PFSK-1 (cell line): Measurements from ENCODE around the gene UGT1A7.

ENCODE experiments used
- POLR2AphosphoS5 ChIP-seq: IDR thresholded peaks from 2 replicates; pipeline ENCODE4 v1.6.1; 2012; ENCODE audit warnings: low read depth, mild to moderate bottlenecking, control low read depth, low read length, moderate library complexity
- TF ChIP-seq, protein P1 (sequence below), 2 experiments: IDR thresholded peaks; 2 replicates each; pipeline versions ENCODE4 v1.6.1 to v1.8.0; 2011 to 2012; ENCODE audit warnings: low read depth in 2 of 2, low read length in 2 of 2, control low read depth in 1 of 2, inconsistent platforms in 1 of 2, mild to moderate bottlenecking in 1 of 2, moderate library complexity in 1 of 2; ENCODE audit not compliant: insufficient read depth in 1 of 2

DNA sequence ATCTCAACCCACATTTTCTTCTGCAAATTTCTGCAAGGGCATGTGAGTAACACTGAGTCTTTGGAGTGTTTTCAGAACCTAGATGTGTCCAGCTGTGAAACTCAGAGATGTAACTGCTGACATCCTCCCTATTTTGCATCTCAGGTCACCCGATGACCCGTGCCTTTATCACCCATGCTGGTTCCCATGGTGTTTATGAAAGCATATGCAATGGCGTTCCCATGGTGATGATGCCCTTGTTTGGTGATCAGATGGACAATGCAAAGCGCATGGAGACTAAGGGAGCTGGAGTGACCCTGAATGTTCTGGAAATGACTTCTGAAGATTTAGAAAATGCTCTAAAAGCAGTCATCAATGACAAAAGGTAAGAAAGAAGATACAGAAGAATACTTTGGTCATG lies 86.4 kb downstream of the UGT1A7 start:
- TF ChIP-seq POLR2AphosphoS5: no peak
- TF ChIP-seq, protein P1, sequence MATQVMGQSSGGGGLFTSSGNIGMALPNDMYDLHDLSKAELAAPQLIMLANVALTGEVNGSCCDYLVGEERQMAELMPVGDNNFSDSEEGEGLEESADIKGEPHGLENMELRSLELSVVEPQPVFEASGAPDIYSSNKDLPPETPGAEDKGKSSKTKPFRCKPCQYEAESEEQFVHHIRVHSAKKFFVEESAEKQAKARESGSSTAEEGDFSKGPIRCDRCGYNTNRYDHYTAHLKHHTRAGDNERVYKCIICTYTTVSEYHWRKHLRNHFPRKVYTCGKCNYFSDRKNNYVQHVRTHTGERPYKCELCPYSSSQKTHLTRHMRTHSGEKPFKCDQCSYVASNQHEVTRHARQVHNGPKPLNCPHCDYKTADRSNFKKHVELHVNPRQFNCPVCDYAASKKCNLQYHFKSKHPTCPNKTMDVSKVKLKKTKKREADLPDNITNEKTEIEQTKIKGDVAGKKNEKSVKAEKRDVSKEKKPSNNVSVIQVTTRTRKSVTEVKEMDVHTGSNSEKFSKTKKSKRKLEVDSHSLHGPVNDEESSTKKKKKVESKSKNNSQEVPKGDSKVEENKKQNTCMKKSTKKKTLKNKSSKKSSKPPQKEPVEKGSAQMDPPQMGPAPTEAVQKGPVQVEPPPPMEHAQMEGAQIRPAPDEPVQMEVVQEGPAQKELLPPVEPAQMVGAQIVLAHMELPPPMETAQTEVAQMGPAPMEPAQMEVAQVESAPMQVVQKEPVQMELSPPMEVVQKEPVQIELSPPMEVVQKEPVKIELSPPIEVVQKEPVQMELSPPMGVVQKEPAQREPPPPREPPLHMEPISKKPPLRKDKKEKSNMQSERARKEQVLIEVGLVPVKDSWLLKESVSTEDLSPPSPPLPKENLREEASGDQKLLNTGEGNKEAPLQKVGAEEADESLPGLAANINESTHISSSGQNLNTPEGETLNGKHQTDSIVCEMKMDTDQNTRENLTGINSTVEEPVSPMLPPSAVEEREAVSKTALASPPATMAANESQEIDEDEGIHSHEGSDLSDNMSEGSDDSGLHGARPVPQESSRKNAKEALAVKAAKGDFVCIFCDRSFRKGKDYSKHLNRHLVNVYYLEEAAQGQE (IDR thresholded peaks at IDR 0.05; ENCODE audit: insufficient read depth in 1 of 2, low read depth in 2 of 2, low read length in 2 of 2): no peak
